22Rv1 (cell line): ENCODE data around the gene EPM2A.

Experiments
- H3K27ac ChIP-seq: fragments of 450-650 bp; 2 replicates; pipeline ENCODE4 v1.5.1; 2017
- CTCF ChIP-seq: fragments of 450-650 bp; IDR thresholded peaks from 2 replicates; pipeline ENCODE4 v1.5.1; 2017; ENCODE audit warnings: mild to moderate bottlenecking
- ZFX ChIP-seq: fragments of 450-650 bp; IDR thresholded peaks from 2 replicates; pipeline ENCODE4 v1.6.1; 2017; ENCODE audit warnings: antibody characterized with exemption, borderline replicate concordance

The EPM2A gene

GRCh38 chr6:145632971-145633370 lies 102.3 kb downstream of the EPM2A start:
- no peak for TF ChIP-seq ZFX
- no peak for TF ChIP-seq CTCF
- no peak overlapping the region for H3K27ac ChIP-seq

DNA sequence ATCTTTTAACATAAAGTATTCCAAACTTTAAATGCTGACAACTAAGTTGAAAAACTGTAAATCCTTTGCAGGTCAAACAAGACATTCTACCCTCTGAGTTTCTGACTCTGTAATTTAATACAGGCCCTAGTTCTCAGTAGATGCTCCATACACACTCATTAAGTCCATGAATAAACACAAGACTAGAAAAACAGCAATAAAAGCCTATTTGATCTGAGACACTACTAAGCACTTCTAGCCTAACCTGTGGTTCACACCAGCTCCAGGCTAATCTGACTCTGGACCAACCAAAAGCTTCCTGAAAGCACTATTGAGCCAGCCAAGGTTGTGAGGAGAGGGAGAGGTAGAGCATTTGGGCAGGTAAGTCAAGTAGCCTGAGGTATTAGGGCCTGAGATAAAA lies 103.9 kb downstream of the EPM2A start:
- TF ChIP-seq CTCF (no peak), ZFX (no peak)
- no peak overlapping the region for H3K27ac ChIP-seq

GRCh38 chr6:145630598-145630997 lies 104.7 kb downstream of the EPM2A start:
- H3K27ac ChIP-seq, result no peak overlapping the region

GRCh38 chr6:145629478-145629877 lies 105.8 kb downstream of the EPM2A start:
- TF ChIP-seq CTCF, result no peak
- no peak for TF ChIP-seq ZFX
- H3K27ac ChIP-seq, result no peak overlapping the region

More at GRCh38 chr6:145630598-145630997, 104.7 kb downstream of the EPM2A start:
- TF ChIP-seq CTCF (no peak), ZFX (no peak)

DNA sequence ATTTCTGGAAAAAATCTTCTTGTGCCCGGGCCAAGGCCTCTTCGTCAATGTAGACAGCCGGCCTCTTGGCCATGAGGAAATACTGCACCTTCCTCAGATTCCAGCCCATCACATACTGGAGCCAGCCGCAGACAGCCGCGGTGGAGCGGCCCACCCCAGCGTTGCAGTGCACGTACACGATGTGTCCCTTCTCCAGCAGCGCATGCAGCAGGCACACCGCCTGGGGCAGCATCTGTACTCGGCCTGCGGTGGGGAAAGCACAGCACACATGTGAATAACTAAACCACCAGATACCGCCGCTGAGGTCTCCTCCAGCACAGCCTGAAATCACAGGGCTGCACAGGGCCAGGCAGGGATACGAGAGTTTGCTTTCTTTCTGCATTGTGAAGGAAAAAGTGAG lies 107.9 kb downstream of the EPM2A start:
- H3K27ac ChIP-seq, result no peak overlapping the region
- no peak for TF ChIP-seq CTCF

- no peak overlapping the region for H3K27ac ChIP-seq
- TF ChIP-seq ZFX (no peak), CTCF (no peak)
Measured at GRCh38 chr6:145626857-145627256, 108.5 kb downstream of the EPM2A start.

- H3K27ac ChIP-seq, result no peak overlapping the region
Measured at GRCh38 chr6:145623231-145623630, 112.1 kb downstream of the EPM2A start.

More at GRCh38 chr6:145623231-145623630, 112.1 kb downstream of the EPM2A start:
- TF ChIP-seq CTCF (no peak), ZFX (no peak)
